ENCODE results near the gene ZDHHC22. TPM values are rescaled to one million over a fixed set of nuclear protein-coding genes. Genes with fewer than 3 reads are reported as not detected.

Gene ZDHHC22
- total RNA-seq, 1 experiment from 2014 or later, result not detected

DNA sequence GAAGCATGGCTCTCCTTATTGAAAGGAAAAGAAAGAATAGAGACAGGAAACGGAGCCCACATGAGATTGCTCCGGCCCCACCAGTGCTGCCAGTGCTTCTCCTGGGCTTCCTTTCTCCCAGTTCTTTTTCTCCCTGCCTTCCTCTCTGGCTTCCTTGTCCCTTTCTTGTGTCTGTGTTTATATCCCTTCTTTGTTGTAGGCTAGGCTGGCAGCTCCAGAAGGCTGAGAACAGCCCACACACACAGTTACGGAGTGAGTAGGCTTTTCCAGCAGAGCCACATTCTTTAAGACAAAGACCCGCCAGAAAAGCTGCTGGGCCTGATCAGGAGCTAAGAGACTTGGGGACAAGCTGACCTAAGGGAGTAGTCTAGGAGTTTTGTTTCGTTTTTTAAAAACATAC lies 30.6 kb downstream of the ZDHHC22 start:
- in situ Hi-C loops (cut with HindIII; ENCODE audit: low sequenced_read_pairs), result no loop called here

DNA sequence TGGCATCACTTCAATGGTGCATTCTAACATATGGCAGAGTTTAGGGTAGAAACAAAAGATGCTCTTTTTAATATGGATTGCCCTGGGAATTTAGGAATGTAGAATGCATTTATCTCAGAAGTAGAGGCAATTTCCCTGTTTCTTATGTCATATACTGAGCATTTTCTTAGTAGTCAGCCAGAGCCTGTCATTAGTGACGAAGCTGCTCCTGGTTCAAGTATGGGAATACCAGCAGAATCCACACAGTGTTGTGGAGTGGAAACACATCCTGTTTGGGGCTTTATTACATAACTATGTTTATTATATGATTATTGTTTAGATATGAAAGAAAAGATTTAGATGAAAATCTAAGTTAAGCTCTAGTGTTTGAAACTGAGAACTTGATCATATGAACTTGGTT lies 31.3 kb downstream of the ZDHHC22 start:
- DNase-seq (ENCODE audit: low spot score), result no peak
- in situ Hi-C loops (cut with HindIII; ENCODE audit: low sequenced_read_pairs), result no loop called here

More for the DNA sequence above, 30.6 kb downstream of the ZDHHC22 start:
- peak; percentile 47 for DNase-seq (ENCODE audit: low spot score)

DNA sequence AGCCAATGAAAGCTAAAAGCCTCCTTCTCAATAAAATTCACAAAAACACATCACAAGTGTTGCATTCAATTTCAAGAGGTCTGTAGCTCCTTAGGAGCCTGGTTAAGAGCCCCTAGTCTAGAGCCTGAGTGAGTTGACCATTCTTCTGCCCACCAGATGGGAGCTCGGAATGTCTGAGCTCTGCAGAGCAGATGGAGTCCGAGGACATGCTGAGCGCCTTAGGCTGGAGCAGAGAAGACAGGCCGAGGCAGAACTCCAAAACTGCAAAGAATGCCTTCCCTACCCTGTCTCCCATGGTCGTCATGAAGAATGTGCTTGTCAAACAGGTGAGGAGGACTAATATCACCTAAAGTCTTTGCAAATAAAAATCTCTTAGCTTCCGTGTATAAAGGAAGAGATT lies 31.9 kb downstream of the ZDHHC22 start:
- peak; percentile 97 for DNase-seq (ENCODE audit: low spot score)
- in situ Hi-C loops (cut with HindIII; ENCODE audit: low sequenced_read_pairs), result no loop called here

DNA sequence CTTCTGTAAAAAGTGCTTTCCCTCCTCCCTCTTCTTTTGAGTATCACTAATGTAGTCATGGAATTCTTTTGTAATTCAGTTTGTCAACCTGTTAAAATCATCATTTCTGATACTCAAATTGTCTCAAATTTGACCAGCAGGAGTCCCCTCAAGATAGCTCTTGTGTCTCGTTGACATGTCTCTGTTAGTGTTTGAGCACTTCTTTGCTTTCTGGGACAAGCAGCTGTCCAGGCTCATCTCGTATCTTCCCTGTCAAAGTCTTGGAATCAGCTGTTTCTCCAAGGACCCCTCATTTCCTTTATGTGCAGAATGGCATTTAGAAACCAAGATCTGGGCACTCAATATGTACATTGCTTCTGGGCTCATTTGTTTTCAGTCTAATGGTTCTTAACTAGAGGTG lies 32.8 kb downstream of the ZDHHC22 start:
- in situ Hi-C loops (cut with HindIII; ENCODE audit: low sequenced_read_pairs), result no loop called here
- peak; percentile 14 for DNase-seq (ENCODE audit: low spot score)

DNA sequence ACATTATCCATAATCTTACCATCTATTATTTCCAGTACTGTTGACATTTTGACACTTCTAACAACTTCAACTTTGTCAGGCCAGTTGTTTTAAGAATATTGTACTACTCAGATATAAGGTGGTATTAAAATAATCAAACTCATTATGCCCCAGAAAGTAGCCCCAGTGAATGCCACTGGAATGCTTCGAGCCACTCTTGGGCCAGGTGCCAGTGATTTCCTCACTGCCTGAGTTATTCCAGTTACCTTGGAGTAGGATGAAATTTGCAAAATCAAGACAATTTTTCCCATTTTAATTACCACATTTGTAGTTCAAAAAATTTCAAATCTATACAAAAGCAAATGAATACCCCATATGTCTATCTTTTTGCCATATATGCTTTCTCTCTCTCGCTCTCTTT lies 34.4 kb downstream of the ZDHHC22 start:
- DNase-seq (ENCODE audit: low spot score), result peak; percentile 58
- in situ Hi-C loops (cut with HindIII; ENCODE audit: low sequenced_read_pairs), result no loop called here

DNA sequence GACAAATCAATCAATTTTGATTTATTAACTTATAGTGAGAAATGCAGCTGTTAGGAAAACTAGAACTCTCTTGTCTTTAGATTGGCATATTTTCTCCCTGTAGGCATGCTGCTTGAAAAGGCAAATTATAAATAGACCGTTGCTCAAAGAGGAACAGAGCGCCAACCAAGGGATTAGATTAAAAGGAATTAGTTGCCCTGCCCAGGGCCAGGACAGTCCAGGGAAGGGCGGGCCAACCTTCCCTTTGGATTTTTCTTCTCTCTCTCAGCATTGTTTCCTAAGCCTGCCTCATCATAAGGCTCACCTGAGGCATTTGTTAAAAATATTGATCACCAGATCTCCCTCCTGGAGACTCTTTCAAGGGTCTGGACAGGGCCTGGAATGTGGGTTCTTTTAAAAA lies 34.9 kb downstream of the ZDHHC22 start:
- DNase-seq (ENCODE audit: low spot score), result peak; percentile 83
- in situ Hi-C loops (cut with HindIII; ENCODE audit: low sequenced_read_pairs), result no loop called here

DNA sequence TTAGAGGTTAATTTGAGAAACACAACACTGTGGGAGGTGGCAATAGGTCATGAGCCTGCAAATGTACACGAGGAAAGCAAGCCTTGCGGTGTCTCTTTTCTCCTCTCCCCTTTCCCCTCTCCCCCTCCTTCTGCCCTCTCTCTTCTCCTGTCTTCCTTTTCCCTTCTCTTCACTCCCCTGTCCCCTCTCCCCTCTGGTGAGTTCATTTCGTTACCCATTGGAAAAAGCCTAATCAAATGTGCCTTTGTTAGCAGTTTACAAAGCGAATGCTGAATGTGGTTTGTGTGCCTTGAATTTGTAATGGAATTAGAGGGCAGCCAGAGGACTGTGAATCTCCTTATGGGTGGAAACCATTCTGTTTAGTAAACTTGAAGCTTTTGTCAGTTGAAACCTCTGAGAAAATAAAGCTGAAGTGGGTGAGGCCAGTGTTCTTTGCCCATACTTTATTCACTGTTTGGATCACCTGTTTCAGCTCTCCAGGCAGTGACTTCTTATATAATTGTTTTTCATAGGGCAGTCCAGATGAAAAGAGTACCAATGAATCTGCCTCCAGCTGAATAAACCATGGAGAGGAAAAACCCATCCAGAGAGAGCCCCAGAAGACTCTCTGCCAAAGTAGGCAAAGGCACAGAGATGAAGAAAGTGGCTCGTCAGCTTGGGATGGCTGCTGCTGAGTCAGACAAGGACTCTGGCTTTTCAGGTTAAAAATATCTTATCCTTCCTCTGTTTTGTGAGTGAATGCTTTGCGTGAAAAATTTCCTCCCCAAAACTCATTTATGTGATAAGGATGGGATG lies 36.2 kb downstream of the ZDHHC22 start:
- in situ Hi-C loops (cut with HindIII; ENCODE audit: low sequenced_read_pairs), result no loop called here
- peak; percentile 49 for DNase-seq (ENCODE audit: low spot score)

DNA sequence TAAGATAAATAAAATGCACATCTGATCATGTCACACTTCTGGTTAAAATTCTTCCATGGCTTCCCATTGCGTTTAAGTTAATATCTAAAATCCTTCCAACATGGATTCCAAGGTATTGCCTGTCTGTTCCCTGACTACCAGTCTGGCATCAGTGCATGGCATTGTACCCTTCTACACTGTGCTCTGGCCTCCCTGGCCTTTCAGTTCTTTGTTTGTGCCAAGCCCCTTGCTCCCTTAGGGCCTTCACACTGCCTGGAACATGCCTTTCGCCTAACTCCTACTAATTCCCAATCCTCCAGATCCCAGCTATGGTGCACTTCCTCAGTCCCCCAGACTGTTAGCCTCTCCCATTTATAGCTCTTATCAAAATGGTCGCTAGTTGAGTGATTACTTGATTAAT lies 37.2 kb downstream of the ZDHHC22 start:
- in situ Hi-C loops (cut with HindIII; ENCODE audit: low sequenced_read_pairs), result no loop called here

DNA sequence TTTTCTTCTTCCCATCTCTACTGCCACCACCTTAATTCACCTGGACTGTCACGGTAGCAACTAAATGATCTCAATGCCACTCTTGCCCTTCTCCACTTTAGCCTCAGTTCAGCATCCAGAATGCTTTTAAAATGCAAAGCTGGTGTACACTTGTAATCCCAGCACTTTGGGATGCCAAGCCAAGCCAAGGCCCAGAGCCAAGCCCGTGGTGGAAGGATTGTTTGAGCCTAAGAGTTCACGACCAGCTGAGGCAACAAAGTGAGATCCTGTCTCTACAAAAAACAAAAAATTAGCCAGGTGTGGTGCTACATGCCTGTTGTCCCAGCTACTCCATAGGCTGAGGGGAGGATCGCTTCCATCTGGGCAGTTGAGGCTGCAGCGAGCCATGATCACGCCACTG lies 37.6 kb downstream of the ZDHHC22 start:
- in situ Hi-C loops (cut with HindIII; ENCODE audit: low sequenced_read_pairs), result no loop called here

More for the DNA sequence above, 37.2 kb downstream of the ZDHHC22 start:
- peak; percentile 34 for DNase-seq (ENCODE audit: low spot score)

DNA sequence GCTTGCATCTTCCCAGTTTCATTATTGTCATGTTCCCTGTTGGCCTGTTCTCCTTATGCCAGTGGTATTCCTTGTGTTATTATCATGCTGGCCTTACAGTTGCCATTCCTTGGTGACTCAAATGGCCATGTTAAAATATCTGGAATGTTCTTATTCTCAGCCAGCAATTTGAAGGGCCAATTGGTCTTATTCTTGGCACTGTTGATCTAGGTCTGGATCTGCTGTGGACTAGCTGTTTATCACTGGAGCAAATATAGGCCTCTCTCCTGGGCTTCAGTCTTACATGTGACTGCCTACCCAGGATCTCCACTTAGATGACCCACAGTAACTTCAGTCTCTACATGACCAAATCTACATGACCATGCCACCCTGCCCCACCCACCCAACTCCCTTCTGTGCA lies 38.1 kb downstream of the ZDHHC22 start:
- DNase-seq (ENCODE audit: low spot score), result peak; percentile 46
- in situ Hi-C loops (cut with HindIII; ENCODE audit: low sequenced_read_pairs), result no loop called here

More for the DNA sequence above, 37.6 kb downstream of the ZDHHC22 start:
- DNase-seq (ENCODE audit: low spot score), result peak; percentile 45

DNA sequence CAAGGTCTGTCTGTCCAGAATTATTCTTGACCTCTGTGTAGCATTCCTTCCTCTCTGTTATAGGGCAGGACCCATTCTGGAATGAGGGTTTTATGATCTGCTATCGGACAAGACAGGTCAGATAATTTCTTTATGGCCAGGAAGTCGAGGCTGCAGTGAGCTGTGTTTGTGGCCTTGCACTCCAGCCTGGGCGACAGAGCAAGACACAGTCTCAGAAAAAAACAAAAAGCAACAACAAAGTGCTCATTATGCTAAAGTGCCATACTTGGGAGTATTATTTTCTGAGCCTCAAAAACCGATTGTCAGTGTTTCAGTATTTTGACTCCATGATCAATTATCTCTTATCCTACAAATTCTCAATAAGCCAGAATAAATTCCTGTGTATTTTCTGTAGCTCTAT lies 39.4 kb downstream of the ZDHHC22 start:
- in situ Hi-C loops (cut with HindIII; ENCODE audit: low sequenced_read_pairs), result no loop called here
- DNase-seq (ENCODE audit: low spot score), result peak; percentile 11

DNA sequence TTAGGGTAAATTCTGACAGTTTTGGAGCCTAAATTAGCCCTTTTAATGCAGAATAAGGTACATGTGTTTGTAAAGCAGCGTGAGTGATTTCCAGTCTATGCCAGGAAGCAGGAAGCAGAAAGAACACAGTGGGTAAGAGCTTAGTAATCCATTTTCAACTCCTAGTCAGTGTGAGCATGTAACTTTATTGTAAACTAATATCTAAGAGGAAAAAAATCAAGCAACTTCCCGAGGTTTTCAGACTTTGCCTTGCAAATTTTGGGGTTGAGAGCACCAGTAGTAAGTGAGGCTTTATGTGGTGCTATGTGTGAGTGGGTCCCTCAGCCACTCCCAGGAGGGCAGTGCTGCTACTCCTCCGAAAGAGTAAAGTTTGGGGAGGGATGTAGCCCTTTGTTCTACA lies 40.6 kb downstream of the ZDHHC22 start:
- DNase-seq (ENCODE audit: low spot score), result peak; percentile 37
- in situ Hi-C loops (cut with HindIII; ENCODE audit: low sequenced_read_pairs), result no loop called here

DNA sequence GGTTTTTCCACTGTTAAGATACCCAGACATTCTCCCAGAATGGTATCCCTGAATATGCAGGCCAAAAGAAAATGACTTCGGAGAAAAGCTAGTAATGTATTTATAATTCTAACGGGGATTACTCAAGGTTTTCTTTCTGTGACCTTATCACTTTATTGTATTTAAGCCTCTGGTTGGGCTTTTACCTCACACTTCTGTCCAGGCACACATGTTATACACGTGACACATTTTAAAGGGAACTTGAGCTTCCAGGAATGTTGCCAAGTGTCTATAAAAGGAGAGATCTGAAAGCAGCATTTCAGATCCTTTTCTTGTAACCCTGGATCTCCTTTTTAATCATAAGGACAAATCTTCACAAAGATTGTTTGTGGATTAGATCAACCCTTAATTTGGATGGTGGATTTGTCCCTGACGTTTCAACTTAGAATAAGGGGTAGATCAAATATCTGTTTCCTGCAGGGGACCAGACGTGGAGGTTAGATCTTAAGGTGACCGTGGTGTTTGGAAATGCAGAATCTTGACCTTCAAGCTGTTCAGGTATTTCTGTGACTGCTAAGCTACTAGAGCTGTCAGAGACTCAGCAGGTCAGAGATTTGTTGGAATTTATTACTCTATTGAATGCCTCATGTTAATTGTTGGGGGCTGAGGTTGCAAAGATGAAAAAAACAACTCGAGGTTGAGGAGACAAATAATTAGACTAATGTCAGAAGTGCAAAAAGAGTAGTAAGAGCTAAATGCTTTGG lies 42.0 kb downstream of the ZDHHC22 start:
- in situ Hi-C loops (cut with HindIII; ENCODE audit: low sequenced_read_pairs), result no loop called here
- peak; percentile 78 for DNase-seq (ENCODE audit: low spot score)

DNA sequence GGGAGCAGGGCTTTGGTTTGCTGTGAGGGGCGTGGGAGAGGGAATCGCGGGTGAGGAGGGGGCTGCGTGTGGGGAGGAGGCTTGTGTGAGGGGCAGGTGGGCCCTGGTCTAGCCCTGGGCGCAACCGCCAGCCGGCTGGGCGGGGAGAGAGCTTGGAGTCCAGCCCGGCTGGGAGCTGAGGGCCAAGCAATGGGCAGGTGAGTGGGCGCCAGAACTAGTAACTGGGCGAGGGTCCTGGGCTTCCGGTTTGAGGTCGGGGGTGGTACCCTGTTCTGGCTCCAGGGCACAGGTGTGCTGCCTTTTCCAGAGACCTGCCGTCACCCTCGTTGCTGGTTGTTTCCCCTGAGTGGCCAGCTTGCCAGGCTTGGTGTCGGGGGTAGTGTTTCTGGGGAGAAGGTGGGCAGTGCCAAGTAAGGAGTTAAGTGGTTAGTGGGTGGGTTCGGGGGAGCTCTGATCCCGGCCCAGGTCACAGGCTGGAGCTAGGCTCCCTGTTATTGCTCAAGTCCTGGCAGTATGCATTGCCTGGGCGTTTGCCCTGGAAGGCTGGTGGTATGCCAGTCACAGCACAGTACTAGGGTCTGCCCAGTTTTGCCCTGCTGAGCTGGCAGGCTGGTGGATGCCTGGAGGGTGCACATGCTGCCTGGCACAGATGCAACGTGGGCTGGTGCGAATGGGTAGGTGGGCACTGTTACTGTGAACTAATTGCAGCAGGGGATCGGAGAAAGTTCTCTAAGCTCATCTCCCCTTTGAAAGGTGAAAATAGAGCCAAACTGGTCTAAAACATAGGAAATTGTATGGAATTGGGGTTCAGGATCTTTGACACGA lies 42.9 kb downstream of the ZDHHC22 start:
- peak; percentile 96 for DNase-seq (ENCODE audit: low spot score)
- in situ Hi-C loops (cut with HindIII; ENCODE audit: low sequenced_read_pairs), result no loop called here

DNA sequence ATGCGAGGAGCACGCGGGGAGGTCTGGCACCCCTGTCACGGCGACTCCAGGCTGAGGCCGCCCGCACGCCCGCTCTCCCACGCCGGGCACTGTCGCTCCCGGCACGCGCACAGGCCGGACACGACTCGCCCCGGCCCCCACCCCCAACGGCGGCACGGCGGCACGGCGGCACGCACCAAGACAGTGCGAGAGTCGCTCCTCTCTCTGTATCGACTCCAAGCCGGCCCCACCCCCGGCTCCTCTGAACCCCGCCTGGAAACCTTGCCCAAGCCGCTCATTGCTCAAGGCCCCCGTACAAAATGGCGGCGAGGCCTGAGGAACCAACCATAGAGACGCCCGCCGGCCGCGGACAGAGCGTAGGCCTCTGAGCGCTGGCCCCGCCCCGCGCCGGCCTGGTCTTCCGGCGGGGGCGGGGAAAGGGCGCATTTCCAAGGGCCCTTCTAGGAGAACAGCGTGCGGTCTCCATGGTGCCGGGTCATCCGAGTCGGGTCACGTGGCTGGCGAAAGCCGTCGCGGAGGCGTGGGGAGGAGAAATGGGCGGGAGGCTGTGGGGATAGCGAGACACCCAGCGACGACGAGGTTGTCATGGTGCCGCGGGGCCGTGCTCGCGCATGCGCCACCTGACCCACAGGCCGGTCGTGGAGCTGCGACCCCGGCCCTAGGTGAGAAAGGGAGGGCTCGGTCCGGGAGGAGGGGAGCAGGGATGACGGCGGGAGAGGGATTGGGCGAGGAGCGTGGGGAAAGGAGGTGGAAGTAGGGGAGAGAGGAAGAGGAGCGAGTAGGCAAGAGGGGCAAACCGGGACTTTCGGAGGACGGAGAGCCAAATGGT lies 43.7 kb downstream of the ZDHHC22 start, which contains the start of gene CIPC:
Gene CIPC (plus strand): TSS at position 559 of the 829 bp plus-strand sequence. CDS start 7,451 bp downstream, outside the sequence.
- DNase-seq (ENCODE audit: low spot score), result peak; percentile 98
- in situ Hi-C loops (cut with HindIII; ENCODE audit: low sequenced_read_pairs), result no loop called here

DNA sequence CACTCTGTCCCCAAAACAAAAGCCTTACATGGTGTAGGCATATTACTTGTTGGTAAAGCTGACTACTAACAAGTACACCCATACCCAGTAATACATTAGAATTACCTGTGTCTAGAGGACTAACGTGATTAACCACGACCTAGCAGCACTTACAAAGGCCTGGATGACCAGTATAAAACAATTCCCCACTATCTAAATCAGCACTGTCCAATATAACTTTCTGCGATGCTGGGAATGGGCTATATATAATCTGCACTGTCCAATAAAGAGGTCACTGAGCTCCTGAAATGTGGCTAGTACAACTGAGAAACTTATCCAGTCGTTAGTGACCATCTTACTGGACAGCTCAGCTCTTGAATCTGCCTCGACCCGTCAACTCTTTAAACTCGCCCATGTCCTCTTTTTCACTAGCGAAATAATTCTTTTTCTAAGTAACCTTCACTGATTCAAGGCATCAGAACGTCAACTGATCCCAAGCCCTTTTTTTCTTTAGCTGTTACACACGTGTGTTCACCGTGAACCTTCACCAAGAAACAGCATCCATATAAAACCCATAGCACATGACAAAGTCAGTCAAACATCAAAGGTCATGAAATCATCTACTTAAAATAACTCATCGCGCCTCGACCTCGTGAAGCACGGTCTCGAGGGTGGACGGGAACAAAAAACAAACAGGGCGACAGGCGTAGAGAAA lies 44.4 kb downstream of the ZDHHC22 start:
- in situ Hi-C loops (cut with HindIII; ENCODE audit: low sequenced_read_pairs), result no loop called here
- peak; percentile 51 for DNase-seq (ENCODE audit: low spot score)

DNA sequence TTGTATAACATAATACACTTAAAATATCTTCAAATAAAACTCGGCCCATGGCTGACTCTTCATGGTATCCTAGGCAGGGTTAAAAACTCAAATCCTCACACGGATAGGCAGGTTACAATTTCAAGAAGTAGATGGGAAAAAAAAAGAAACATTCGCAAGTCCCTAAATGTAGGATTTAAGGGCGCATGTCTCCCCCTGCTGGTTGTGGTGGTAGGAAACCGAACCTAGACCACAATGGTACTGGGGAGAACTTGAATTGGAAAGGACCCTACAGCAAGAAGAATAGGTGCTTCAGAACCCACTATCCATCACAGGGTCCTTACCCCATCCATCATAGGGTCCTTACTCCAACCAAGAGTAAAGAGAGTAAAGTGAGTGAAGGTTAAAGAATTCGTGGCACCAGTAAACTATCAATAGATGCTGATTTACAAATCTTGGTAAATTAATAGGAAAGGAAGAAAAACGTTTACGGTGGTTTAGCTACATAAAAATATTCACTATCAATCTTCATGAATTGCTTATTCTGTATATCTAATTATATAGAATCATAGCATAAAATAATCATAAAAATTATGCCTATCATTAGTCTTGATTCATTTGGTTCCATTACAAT lies 46.8 kb downstream of the ZDHHC22 start:
- DNase-seq (ENCODE audit: low spot score), result peak; percentile 87
- in situ Hi-C loops (cut with HindIII; ENCODE audit: low sequenced_read_pairs), result no loop called here

DNA sequence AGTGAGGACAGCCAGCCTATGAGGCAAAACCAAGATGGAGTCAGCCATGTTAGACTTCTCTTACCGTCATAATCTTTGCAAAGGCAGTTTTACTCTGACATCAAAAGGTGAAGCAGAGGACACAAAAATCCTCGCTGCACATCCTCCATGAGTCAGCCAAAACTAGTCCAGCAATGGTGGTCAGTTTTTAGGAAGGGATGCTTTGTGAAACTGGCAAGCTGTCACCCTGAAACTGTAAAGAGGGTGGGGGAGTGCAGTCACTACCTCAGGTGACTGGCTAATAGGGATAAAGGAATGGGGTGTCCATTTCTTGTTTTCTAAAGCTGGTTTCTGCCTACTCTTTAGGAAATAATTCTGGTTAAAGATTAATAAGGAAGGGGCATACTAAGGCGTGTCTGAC lies 48.9 kb downstream of the ZDHHC22 start:
- DNase-seq (ENCODE audit: low spot score), result no peak
- in situ Hi-C loops (cut with HindIII; ENCODE audit: low sequenced_read_pairs), result no loop called here
